Measurements from ENCODE around the gene PALM3.
"Not testable (repeated sequence)": the region's sequence is repeated elsewhere in the genome, so short reads cannot be mapped to it uniquely, and the experiment has no call there.

PALM3 gene

GRCh38 chr19:14058182-14059092, 3.4 kb downstream of the PALM3 start:
- DNase-seq (ENCODE audit: low spot score) = no peak

- DNase-seq (ENCODE audit: low spot score) = no peak
Observed at GRCh38 chr19:14056741-14057356, 5.0 kb downstream of the PALM3 start.

GRCh38 chr19:14056069-14056666, 5.7 kb downstream of the PALM3 start:
- DNase-seq (ENCODE audit: low spot score) = no peak

DNA sequence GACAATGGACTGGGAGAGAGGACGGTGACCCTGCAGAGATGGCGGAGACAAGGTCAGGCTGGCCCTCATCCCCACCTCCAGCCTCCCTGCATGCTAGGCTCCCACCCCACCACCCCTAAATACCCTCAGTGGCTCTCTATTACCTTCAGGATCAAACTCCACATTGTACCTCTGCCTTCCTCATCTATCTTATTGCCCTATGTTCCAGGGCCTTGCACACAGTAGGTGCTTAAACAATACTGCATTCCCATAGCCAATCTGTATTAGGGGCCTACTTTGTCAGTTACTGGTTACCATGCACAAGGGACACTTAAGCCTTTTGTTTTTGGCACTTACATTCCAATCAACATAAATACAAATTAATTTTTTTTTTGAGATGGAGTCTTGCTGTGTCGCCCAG, 6.5 kb downstream of the PALM3 start:
- no peak for DNase-seq (ENCODE audit: low spot score)

GRCh38 chr19:14054721-14055120, 7.2 kb downstream of the PALM3 start:
- no peak for DNase-seq (ENCODE audit: low spot score)

GRCh38 chr19:14054099-14054498, 7.8 kb downstream of the PALM3 start:
- no peak for DNase-seq (ENCODE audit: low spot score)

GRCh38 chr19:14053500-14053899, 8.4 kb downstream of the PALM3 start:
- no peak for DNase-seq (ENCODE audit: low spot score)

GRCh38 chr19:14053032-14053431, 8.8 kb downstream of the PALM3 start:
- DNase-seq (ENCODE audit: low spot score) = no peak

DNA sequence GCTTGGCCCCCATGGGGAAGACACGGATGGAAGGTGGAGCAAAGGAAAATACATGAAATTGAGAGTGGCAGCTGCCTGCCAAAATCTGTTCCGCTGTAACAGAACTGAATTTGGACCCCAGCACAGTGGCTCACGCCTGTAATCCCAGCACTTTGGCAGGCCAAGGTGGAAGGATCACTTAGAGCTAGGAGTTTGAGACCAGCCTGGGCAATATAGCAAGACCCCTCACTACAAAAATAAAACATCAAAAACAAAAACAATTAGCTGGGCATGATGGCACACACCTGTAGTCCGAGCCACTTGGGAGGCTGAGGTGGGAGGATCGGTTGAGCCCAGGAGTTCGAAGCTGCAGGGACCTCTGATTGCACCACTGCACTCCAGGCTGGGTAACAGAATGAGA, 9.4 kb downstream of the PALM3 start:
- DNase-seq (ENCODE audit: low spot score) = no peak

DNA sequence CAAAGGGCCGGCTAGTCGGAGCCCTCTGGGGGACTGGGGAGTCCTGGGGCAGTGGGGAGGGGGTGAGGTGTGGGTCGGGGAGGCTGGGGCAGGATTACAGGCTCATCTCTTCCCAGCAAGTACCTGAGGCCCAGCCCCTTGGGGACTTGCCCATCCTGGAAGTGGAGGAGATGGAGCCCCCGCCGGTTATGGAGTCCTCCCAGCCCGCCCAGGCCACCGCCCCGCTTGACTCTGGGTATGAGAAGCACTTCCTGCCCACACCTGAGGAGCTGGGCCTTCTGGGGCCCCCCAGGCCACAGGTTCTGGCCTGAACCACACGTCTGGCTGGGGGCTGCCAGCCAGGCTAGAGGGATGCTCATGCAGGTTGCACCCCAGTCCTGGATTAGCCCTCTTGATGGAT, 9.9 kb downstream of the PALM3 start:
- DNase-seq (ENCODE audit: low spot score) = no peak

DNA sequence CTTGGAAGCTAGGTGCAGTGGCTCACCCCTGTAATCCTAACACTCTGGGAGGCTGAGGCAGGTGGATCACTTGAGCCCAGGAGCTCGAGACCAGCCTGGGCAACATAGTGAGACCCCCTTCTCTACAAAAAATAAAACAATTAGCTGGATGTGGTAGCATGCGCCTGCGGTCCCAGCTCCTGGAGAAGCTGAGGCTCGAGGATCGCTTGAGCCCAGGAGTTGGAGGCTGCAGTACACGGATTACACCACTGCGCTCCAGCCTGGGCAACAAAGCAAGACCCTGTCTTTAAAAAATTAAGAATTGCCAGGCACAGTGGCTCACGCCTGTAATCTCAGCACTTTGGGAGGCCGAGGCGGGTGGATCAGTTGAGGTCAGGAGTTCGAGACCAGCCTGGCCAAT, 10.9 kb downstream of the PALM3 start:
- DNase-seq (ENCODE audit: low spot score) = not testable (repeated sequence)

GRCh38 chr19:14050512-14050911, 11.4 kb downstream of the PALM3 start:
- DNase-seq (ENCODE audit: low spot score) = no peak

GRCh38 chr19:14048443-14049153, 13.3 kb downstream of the PALM3 start:
- peak; percentile 69 for DNase-seq (ENCODE audit: low spot score)

GRCh38 chr19:14047866-14048265, 14.0 kb downstream of the PALM3 start:
- DNase-seq (ENCODE audit: low spot score) = not testable (repeated sequence)

- DNase-seq (ENCODE audit: low spot score) = peak; percentile 78
Observed at GRCh38 chr19:14042659-14043608, 18.9 kb downstream of the PALM3 start.

- DNase-seq (ENCODE audit: low spot score) = no peak
Observed at GRCh38 chr19:14039181-14039580, 22.7 kb downstream of the PALM3 start.

DNA sequence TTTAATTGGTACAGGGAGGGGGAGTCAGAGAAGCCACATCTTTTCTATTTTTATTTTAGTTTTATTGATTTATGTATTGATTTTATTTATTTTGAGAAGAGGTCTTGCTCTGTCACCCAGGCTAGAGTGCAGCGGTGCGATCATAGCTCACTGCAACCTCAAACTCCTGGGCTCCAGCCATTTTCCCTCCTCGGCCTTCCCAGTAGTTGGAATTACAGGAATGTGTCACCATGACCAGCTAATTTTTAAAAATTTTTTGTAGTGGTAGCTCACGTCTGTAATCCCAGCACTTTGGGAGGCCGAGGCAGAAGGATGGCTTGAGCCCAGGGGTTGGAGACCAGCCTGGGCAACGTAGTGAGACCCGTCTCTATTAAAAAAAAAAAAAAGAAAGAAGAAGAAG, 26.2 kb downstream of the PALM3 start:
- DNase-seq (ENCODE audit: low spot score) = no peak

GRCh38 chr19:14035159-14035558, 26.7 kb downstream of the PALM3 start:
- not testable (repeated sequence) for DNase-seq (ENCODE audit: low spot score)

GRCh38 chr19:14033946-14034345, 27.9 kb downstream of the PALM3 start:
- no peak for DNase-seq (ENCODE audit: low spot score)

DNA sequence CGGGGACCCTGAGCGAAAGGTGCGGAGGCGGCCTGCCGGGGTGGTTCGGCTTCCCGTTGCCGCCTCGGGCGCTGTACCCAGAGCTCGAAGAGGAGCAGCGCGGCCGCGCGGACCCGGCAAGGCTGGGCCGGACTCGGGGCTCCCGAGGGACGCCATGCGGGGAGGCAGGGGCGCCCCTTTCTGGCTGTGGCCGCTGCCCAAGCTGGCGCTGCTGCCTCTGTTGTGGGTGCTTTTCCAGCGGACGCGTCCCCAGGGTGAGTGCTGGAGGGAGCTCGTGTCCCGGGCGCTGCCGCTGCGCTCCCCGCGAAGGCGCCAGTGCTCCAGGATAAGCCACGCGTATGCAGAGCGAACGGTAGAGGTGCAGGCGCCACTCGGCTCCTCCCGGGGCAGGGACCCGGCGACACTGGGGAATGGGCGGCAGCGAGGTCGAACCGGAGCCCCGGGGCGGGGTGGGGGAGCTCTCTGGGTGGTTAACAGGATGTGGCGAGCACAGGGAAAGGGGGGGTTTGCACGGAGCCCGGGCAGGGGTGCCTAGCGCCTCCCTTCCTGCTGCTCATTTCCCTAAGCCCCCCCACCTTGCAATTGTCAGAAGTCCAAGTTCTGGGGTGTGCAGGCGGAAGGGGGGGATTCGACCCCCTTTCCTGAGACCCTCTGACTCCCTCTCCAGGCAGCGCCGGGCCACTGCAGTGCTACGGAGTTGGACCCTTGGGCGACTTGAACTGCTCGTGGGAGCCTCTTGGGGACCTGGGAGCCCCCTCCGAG, 30.0 kb downstream of the PALM3 start, which contains the start of gene IL27RA:
Gene IL27RA, plus strand, starts transcription at position 44 of the 762 bp plus-strand sequence. Its CDS starts 111 bp downstream, at position 155.
- DNase-seq (ENCODE audit: low spot score) = peak; percentile 11
